Measurements from ENCODE around the gene TMEM128. TPM values are rescaled to one million over a fixed set of nuclear protein-coding genes. Genes with fewer than 3 reads are reported as not detected.

The TMEM128 gene
- total and polyA plus RNA-seq, 2 experiments from 2014 or later, result 29.9 to 37.1 TPM

DNA sequence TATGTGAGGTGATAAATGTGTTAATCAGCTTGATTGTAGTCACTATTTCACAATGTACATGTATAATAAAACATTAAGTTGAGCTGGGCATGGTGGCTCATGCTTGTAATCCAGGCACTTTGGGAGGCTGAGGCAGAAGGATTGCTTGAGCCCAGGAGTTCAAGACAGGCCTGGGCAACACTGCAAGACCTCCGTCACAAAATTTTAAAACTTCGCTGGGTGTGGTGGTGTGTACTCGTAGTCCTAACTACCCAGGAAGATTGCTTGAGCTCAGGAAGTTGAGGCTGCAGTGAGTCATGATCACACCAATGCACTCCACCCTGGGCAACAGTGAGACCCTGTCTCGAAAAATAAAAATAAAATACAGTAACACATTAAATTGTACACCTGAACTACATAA is 21.8 kb upstream of the TMEM128 start:
- no peak overlapping the region for H3K4me3 ChIP-seq
- no peaks in the 10 kb centered on the region for H3K36me3 ChIP-seq (replicated peaks; ENCODE audit: insufficient read depth, low read depth)
- H3K9me2 ChIP-seq (replicated peaks; ENCODE audit: insufficient read depth), result no peaks in the 10 kb centered on the region
- no peaks in the 10 kb centered on the region for H3K27me3 ChIP-seq
- no peaks in the 10 kb centered on the region for H3K4me1 ChIP-seq (ENCODE audit: insufficient read depth)
- H3K4me2 ChIP-seq, result no peak overlapping the region
- H3K9me3 ChIP-seq (ENCODE audit: low read depth), result no peaks in the 10 kb centered on the region
- DNase-seq (ENCODE audit: low spot score), result no peak
- no peak overlapping the region for H2AFZ ChIP-seq
- H3K79me2 ChIP-seq, result no peaks in the 10 kb centered on the region
- TF ChIP-seq CTCF (IDR thresholded peaks at IDR 0.05; ENCODE audit: poor library complexity) (no peak), EZH2 (IDR thresholded peaks at IDR 0.05; ENCODE audit: borderline replicate concordance) (no peak), EZH2phosphoT487 (IDR thresholded peaks at IDR 0.05; ENCODE audit: low read depth, severe bottlenecking, unreplicated experiment) (no peak)
- H4K20me1 ChIP-seq (ENCODE audit: insufficient read depth, poor library complexity, severe bottlenecking), result no peaks in the 10 kb centered on the region
- no peak overlapping the region for H3K27ac ChIP-seq
- WGBS (ENCODE audit: low lambda C conversion rate, missing lambda C conversion rate), result 92% methylated on average over 4 of the region's 4 CpGs

- no peak overlapping the region for H3K27ac ChIP-seq
- 96% methylated on average over 11 of the region's 11 CpGs for WGBS (ENCODE audit: low lambda C conversion rate, missing lambda C conversion rate)
- no peak overlapping the region for H3K4me3 ChIP-seq
- no peaks in the 10 kb centered on the region for H3K9me3 ChIP-seq (ENCODE audit: low read depth)
- H3K9me2 ChIP-seq (replicated peaks; ENCODE audit: insufficient read depth), result no peaks in the 10 kb centered on the region
- TF ChIP-seq CTCF (IDR thresholded peaks at IDR 0.05; ENCODE audit: poor library complexity), result no peak
- TF ChIP-seq EZH2 (IDR thresholded peaks at IDR 0.05; ENCODE audit: borderline replicate concordance), result no peak
- no peak for TF ChIP-seq EZH2phosphoT487 (IDR thresholded peaks at IDR 0.05; ENCODE audit: low read depth, severe bottlenecking, unreplicated experiment)
- H4K20me1 ChIP-seq (ENCODE audit: insufficient read depth, poor library complexity, severe bottlenecking), result no peaks in the 10 kb centered on the region
- no peak overlapping the region for H3K4me2 ChIP-seq
- no peaks in the 10 kb centered on the region for H3K4me1 ChIP-seq (ENCODE audit: insufficient read depth)
- no peak overlapping the region for H2AFZ ChIP-seq
- H3K27me3 ChIP-seq, result no peaks in the 10 kb centered on the region
- H3K79me2 ChIP-seq, result no peaks in the 10 kb centered on the region
- H3K36me3 ChIP-seq (replicated peaks; ENCODE audit: insufficient read depth, low read depth), result no peaks in the 10 kb centered on the region
- no peak for DNase-seq (ENCODE audit: low spot score)
Observed at GRCh38 chr4:4269331-4269731, 21.3 kb upstream of the TMEM128 start.

DNA sequence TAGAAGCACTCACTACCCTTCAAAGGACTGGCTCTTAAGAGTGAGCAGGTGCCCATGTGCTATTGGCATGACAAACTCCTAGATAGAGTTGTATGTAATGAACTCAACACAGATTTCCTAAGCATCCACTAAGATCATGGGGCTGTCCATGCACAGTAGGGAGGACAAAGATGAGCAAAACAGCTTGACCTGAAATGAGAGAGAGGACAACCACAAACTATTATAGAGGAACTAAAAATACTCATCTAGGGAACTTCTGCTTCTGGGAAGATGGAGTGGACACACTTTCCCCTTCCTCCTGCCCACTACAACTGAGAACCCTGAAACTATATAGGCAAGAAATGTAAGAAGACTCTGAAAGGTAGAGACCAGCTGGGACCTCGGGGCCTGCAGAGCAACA is 20.8 kb upstream of the TMEM128 start:
- 100% methylated on average over 1 of the region's 1 CpG for WGBS (ENCODE audit: low lambda C conversion rate, missing lambda C conversion rate)
- Histone ChIP-seq H3K4me1 (ENCODE audit: insufficient read depth) (no peaks in the 10 kb centered on the region), H3K4me2 (no peak overlapping the region), H3K9me3 (ENCODE audit: low read depth) (no peaks in the 10 kb centered on the region), H3K27ac (no peak overlapping the region), H2AFZ (no peak overlapping the region), H4K20me1 (ENCODE audit: insufficient read depth, poor library complexity, severe bottlenecking) (no peaks in the 10 kb centered on the region), H3K79me2 (no peaks in the 10 kb centered on the region), H3K36me3 (replicated peaks; ENCODE audit: insufficient read depth, low read depth) (no peaks in the 10 kb centered on the region), H3K4me3 (no peak overlapping the region), H3K27me3 (no peaks in the 10 kb centered on the region), H3K9me2 (replicated peaks; ENCODE audit: insufficient read depth) (no peaks in the 10 kb centered on the region)
- DNase-seq (ENCODE audit: low spot score), result no peak
- TF ChIP-seq EZH2phosphoT487 (IDR thresholded peaks at IDR 0.05; ENCODE audit: low read depth, severe bottlenecking, unreplicated experiment) (no peak), CTCF (IDR thresholded peaks at IDR 0.05; ENCODE audit: poor library complexity) (no peak), EZH2 (IDR thresholded peaks at IDR 0.05; ENCODE audit: borderline replicate concordance) (no peak)

GRCh38 chr4:4267981-4268380 is 20.0 kb upstream of the TMEM128 start:
- TF ChIP-seq EZH2 (IDR thresholded peaks at IDR 0.05; ENCODE audit: borderline replicate concordance), result no peak
- DNase-seq (ENCODE audit: low spot score), result no peak
- H3K4me2 ChIP-seq, result no peak overlapping the region
- no peaks in the 10 kb centered on the region for H3K9me2 ChIP-seq (replicated peaks; ENCODE audit: insufficient read depth)
- H3K79me2 ChIP-seq, result no peaks in the 10 kb centered on the region
- H3K9me3 ChIP-seq (ENCODE audit: low read depth), result no peaks in the 10 kb centered on the region
- H3K27ac ChIP-seq, result no peak overlapping the region
- H3K4me1 ChIP-seq (ENCODE audit: insufficient read depth), result no peaks in the 10 kb centered on the region
- no peaks in the 10 kb centered on the region for H3K36me3 ChIP-seq (replicated peaks; ENCODE audit: insufficient read depth, low read depth)
- H2AFZ ChIP-seq, result no peak overlapping the region
- no peaks in the 10 kb centered on the region for H4K20me1 ChIP-seq (ENCODE audit: insufficient read depth, poor library complexity, severe bottlenecking)
- WGBS (ENCODE audit: low lambda C conversion rate, missing lambda C conversion rate), result 90% methylated on average over 5 of the region's 5 CpGs
- H3K27me3 ChIP-seq, result no peaks in the 10 kb centered on the region
- no peak overlapping the region for H3K4me3 ChIP-seq
